Prostate gland (tissue), 2 donors: ENCODE measurements around the gene TSTD1.

Experiments
- CTCF ChIP-seq, 4 experiments: fragments of 200-600 bp in 2 of 4; fragments of 450-650 bp in 2 of 4; sonication (generic) in 2 of 4; IDR thresholded peaks; 1 replicate in 3 of 4; 2 replicates in 1 of 4; pipeline ENCODE4 v1.5.1; 2016 to 2019; ENCODE audit warnings: antibody characterized with exemption in 4 of 4, mild to moderate bottlenecking in 2 of 4, moderate library complexity in 2 of 4
- POLR2A ChIP-seq: fragments of 450-650 bp; IDR thresholded peaks from one replicate; pipeline ENCODE4 v1.6.1; 2016; ENCODE audit warnings: antibody characterized with exemption, mild to moderate bottlenecking

- TF ChIP-seq CTCF (IDR thresholded peaks at IDR 0.05) (peak in 1 of 4 experiments; percentile 14), POLR2A (no peak)
Observed at GRCh38 chr1:161073474-161074121, 34.8 kb upstream of the TSTD1 start.
